Thyroid gland (tissue), 4 donors: ENCODE data around the gene BAIAP3. TPM values are rescaled to one million over a fixed set of nuclear protein-coding genes. Genes with fewer than 3 reads are reported as not detected.
A peak's percentile ranks its signal among the peaks of the same experiment; 100 is the strongest.

Source experiments
- DNase-seq, 2 donors: peaks; one replicate each; pipeline ENCODE4 v3.0.0-alpha.2; 2019
- H3K27ac ChIP-seq, 3 donors: fragments of 200-600 bp; sonication (generic); 1 replicate in 2 of 3; 2 replicates in 1 of 3; pipeline ENCODE4 v1.5.1; 2016 to 2019; ENCODE audit warnings: mild to moderate bottlenecking in 1 of 3, moderate library complexity in 1 of 3
- H3K27me3 ChIP-seq: fragments of 200-600 bp; sonication (generic); one replicate; pipeline ENCODE4 v1.5.1; 2019
- H3K36me3 ChIP-seq, 2 donors: fragments of 200-600 bp; sonication (generic); one replicate each; pipeline ENCODE4 v1.5.1; 2016 to 2019
- H3K4me1 ChIP-seq, 2 donors: fragments of 200-600 bp; sonication (generic); one replicate each; pipeline ENCODE4 v1.5.1; 2017 to 2019
- H3K4me3 ChIP-seq, 3 donors: fragments of 200-600 bp; sonication (generic); replicated peaks in 1 of 3; 1 replicate in 2 of 3; 2 replicates in 1 of 3; pipeline ENCODE4 v1.5.1; 2016; ENCODE audit warnings: mild to moderate bottlenecking in 1 of 3
- H3K9me3 ChIP-seq: fragments of 200-600 bp; sonication (generic); one replicate; pipeline ENCODE4 v1.5.1; 2017
- CTCF ChIP-seq, 6 experiments: fragments of 200-600 bp in 3 of 6; fragments of 450-650 bp in 3 of 6; sonication (generic) in 3 of 6; IDR thresholded peaks; one replicate each; pipeline ENCODE4 v1.5.1; 2016 to 2019; ENCODE audit warnings: antibody characterized with exemption in 6 of 6, mild to moderate bottlenecking in 2 of 6, inconsistent platforms in 1 of 6, moderate library complexity in 1 of 6
- POLR2A ChIP-seq, 2 donors: fragments of 450-650 bp; IDR thresholded peaks; one replicate each; pipeline ENCODE4 v1.6.1; 2017; ENCODE audit warnings: antibody characterized with exemption in 2 of 2, mild to moderate bottlenecking in 2 of 2, moderate library complexity in 1 of 2
- WGBS, 2 donors: methylation state at CpG; one replicate each; pipeline ENCODE4 v1.1.5; 2017; 5-methylcytosine and 5-hydroxymethylcytosine counted together
- intact Hi-C: fragments of 100-400 bp; cut with DNase I; formaldehyde crosslinking; loops from one replicate; pipeline ENCODE4 v1.15.1; 2023
- total RNA-seq, 4 donors: library from RNA; depleted of rRNA; stranded (reverse); fragments of >200 nt; gene quantifications; one replicate each; pipeline ENCODE4 v1.2.3, GENCODE V29; 2016

Gene BAIAP3
- total RNA-seq, 4 donors from 2014 or later: 0.45 to 3.0 (median 1.6) TPM

GRCh38 chr16:1337486-1337885 lies 4.0 kb downstream of the BAIAP3 start:
- DNase-seq: no peak
- Histone ChIP-seq H3K27ac (no peak overlapping the region), H3K36me3 (no peaks in the 10 kb centered on the region), H3K4me3 (no peak overlapping the region), H3K27me3 (peaks cover 9% of the 10 kb centered on the region), H3K4me1 (peaks cover 4 to 23% of the 10 kb centered on the region in 2 donors), H3K9me3 (no peaks in the 10 kb centered on the region)
- TF ChIP-seq CTCF (IDR thresholded peaks at IDR 0.05) (no peak), POLR2A (IDR thresholded peaks at IDR 0.05) (no peak)
- intact Hi-C loops: no loop called here
- WGBS, 2 donors: 44 to 60% methylated on average over 4 to 9 of the region's 9 CpGs

- 62 to 80% methylated on average over 1 to 9 of the region's 30 CpGs for WGBS, 2 donors
These were observed 4.8 kb downstream of the BAIAP3 start for GRCh38 chr16:1338119-1338730.

GRCh38 chr16:1338855-1339675 lies 5.6 kb downstream of the BAIAP3 start:
- H3K27me3 ChIP-seq: peaks cover 3% of the 10 kb centered on the region
- peaks cover 6 to 15% of the 10 kb centered on the region in 2 donors for H3K4me1 ChIP-seq
- no peak overlapping the region for H3K27ac ChIP-seq
- DNase-seq: no peak
- TF ChIP-seq POLR2A (IDR thresholded peaks at IDR 0.05) (no peak), CTCF (IDR thresholded peaks at IDR 0.05) (no peak)
- H3K9me3 ChIP-seq: no peaks in the 10 kb centered on the region
- intact Hi-C loops: no loop called here
- no peaks in the 10 kb centered on the region for H3K36me3 ChIP-seq
- no peak overlapping the region for H3K4me3 ChIP-seq
- 75 to 80% methylated on average over 15 to 31 of the region's 31 CpGs for WGBS, 2 donors

More at GRCh38 chr16:1338119-1338730, 4.8 kb downstream of the BAIAP3 start:
- TF ChIP-seq POLR2A (IDR thresholded peaks at IDR 0.05) (no peak), CTCF (IDR thresholded peaks at IDR 0.05) (peak in 1 of 6 experiments; percentile 35)
- H3K27ac ChIP-seq: no peak overlapping the region
- H3K4me3 ChIP-seq: no peak overlapping the region
- DNase-seq: peak; percentile 20 to 43
- H3K4me1 ChIP-seq: peaks cover 7 to 23% of the 10 kb centered on the region in 2 donors
- H3K9me3 ChIP-seq: no peaks in the 10 kb centered on the region
- H3K36me3 ChIP-seq: no peaks in the 10 kb centered on the region
- intact Hi-C loops: no loop called here
- peaks cover 9% of the 10 kb centered on the region for H3K27me3 ChIP-seq

- DNase-seq: no peak
- H3K27me3 ChIP-seq: no peaks in the 10 kb centered on the region
- no peaks in the 10 kb centered on the region for H3K9me3 ChIP-seq
- H3K36me3 ChIP-seq: no peaks in the 10 kb centered on the region
- H3K27ac ChIP-seq: no peak overlapping the region
- no peak overlapping the region for H3K4me3 ChIP-seq
- intact Hi-C loops: loop anchor here (10.0 kb wide), 1 partner anchor 134 kb away; the partner anchor contains the start of gene CLCN7
- WGBS, 2 donors: 87 to 89% methylated on average over 12 to 13 of the region's 36 CpGs
- H3K4me1 ChIP-seq: peaks cover 4 to 11% of the 10 kb centered on the region in 2 donors
- TF ChIP-seq POLR2A (IDR thresholded peaks at IDR 0.05) (no peak), CTCF (IDR thresholded peaks at IDR 0.05) (no peak)
These were observed 7.5 kb downstream of the BAIAP3 start for GRCh38 chr16:1340730-1341494.
